GM18870 (cell line): ENCODE measurements around the gene USP14.
"Not testable (repeated sequence)": the region's sequence is repeated elsewhere in the genome, so short reads cannot be mapped to it uniquely, and the experiment has no call there.

Experiments
- ATAC-seq: cut with Tn5 transposase; IDR thresholded peaks from one replicate; pipeline ENCODE4 v1.9.1; 2021; ENCODE audit warnings: moderate library complexity; ENCODE audit not compliant: unreplicated experiment

Gene USP14

DNA sequence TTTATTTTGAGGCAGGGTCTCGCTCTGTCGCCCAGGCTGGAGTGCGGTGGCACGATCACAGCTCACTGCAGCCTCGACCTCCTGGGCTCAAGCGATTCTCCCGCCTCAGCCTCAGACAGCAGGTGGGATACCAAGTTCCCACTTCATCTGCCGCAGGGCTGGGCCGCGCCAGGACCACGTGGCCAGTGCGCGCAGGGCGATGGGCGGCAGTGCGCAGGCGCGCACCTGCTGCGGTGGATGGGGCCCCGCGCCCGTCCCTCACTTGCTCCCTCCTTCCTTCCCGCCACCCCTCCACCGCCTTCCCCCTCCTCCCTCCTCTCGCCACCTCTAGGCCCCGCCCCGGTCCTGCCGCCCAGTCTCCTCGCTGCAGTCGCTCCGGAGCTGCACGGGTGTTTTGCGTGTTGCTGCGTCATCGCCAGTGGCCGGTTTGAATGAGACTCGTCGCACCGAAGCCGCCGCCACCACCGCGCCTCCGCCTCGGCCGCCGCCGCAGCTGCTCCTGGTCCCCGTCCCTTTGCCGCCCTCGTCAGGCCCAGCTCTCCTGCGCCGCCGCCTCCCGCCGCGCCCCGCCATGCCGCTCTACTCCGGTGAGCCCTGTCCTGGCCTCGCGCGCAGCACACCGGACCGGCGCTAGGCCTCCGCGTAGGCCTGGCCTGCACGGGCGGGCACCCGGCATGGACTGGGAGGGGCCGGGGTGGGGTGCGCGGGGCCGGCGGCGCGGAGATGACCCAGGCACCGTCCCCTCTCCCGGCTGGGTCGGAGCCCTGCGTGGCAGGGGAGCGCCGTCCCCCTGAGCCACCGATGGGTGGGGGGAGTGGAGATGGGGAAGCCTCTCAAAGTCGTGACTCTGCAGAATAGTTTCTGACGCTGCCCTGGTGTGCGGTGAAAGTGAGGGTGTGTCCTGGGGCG lies at the start of gene USP14:
Gene USP14, plus strand, starts transcription at position 430 of the 909 bp plus-strand sequence. Its CDS starts 142 bp downstream, at position 572.
- ATAC-seq = peak; percentile 80

DNA sequence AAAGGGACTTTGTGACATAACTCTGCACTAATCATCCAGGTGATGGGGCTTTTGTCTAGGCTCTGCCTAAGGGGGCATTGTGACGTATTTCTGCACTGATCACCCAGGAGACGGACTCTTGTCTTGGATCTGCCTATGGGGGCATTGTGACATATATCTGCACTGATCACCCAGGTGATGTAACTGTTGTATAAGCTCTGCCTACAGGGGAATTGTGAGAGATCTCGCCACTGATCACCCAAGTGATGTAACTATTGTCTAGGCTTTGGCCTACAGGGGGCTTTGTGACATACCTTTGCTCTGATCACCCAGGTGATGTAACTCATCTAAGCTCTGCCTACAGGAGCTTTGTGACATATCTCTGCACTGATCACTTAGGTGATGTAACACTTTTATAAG lies 49.7 kb upstream of the USP14 start:
- ATAC-seq = not testable (repeated sequence)

DNA sequence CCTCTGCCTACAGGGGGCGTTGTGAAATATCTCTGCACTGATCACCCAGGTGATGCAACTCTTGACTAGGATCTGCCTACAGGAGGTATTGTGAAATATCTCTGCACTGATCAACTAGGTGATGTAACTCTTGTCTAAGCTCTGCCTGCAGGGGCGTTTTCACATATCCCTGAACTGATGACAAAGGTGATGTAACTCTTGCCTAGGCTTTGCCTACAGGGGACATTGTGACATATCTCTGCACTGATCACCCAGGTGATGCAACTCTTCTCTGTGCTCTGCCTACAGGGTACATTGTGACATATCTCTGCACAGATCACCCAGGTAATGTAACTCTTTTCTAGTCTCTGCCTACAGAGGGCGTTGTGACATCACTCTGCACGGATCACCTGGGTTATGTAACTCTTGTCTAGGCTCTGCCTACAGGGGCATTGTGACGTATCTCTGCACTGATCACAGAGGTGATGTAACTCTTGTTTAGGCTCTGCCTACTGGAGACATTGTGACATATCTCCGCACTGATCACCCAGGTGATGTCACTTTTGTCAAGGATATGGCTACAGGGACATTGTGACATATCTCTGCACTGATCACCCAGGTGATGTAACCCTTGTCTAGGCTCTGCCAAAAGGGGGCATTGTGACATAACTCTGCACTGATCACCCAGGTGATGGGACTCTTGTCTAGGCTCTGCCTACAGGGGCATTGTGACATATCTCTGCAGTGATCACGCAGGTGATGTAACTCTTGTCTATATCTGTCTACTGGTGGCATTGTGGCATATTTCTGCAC lies 49.0 kb upstream of the USP14 start:
- not testable (repeated sequence) for ATAC-seq

DNA sequence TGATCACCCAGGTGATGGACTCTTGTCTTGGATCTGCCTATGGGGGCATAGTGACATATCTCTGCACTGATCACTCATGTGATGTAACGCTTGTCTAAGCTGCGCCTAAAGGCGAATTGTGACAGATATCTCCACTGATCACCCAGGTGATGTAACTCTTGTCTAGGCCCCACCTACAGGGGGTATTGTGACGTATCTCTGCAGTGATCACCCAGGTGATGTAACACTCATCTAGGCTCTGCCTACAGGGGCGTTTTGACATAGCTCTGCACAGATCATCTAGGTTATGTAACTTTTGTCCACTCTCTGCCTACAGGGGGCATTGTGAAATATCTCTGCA lies 48.5 kb upstream of the USP14 start:
- ATAC-seq = not testable (repeated sequence)

DNA sequence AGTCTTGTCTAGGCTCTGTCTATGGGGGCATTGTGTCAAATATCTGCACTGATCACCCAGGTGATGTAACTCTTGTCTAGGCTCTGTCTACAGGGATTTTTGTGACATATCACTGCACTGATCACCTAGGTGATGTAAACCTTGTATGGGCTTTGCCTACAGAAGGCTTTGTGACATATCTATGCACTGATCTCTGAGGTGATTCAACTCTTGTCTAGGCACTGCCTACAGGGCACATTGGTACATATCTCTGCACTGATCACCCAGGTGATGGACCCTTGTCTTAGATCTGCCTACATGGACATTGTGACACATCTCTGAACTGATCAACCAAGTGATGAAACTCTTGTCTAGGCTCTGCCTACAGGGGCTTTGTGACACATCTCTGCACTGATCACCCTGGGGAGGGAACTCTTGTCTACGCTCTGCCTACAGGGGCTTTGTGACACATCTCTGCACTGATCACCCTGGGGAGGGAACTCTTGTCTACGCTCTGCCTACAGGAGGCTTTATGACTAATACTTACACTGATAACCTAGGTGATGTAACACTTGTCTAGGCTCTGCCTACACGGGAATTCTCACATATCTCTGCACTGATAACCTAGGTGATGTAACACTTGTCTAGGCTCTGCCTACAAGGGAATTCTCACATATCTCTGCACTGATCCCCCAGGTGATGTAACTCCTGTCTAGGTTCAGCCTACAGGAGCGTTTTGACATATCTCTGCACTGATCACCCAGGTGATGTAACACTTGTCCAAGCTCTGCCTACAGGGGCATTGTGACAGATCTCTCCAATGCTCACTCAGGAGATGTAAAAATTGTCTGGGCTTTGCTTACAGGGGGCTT lies 47.8 kb upstream of the USP14 start:
- ATAC-seq = not testable (repeated sequence)

DNA sequence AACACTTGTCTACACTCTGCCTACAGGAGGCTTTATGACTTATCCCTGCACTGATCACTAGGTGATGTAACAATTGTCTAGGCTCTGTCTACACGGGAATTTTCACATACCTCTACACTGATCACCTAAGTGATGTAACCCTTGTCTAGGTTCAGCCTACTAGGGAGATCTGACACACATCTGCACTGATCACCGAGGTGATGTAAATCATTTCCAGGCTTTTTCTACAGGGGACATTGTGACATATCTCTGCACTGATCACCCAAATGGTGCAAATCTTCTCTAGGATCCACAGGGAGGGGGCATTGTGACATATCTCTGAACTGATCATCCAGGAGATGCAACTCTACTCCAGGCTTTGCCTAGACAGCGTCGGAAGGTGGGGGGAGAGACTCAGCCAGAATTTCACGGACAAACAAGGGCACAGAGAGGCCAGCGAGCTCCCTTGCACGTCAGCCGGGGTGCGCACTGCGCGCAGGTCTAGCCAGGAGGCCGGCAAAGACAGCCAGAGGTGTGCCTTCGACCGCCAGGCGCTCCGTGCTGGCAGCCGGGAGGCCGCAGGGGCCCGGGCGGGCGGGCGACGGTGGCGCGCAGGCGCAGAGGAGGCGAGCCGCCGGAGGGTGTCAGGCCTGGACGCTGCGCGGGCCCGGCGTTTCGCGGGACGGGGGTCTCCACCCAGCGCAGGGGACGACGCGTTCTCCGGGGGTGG lies 46.9 kb upstream of the USP14 start:
- no peak for ATAC-seq

DNA sequence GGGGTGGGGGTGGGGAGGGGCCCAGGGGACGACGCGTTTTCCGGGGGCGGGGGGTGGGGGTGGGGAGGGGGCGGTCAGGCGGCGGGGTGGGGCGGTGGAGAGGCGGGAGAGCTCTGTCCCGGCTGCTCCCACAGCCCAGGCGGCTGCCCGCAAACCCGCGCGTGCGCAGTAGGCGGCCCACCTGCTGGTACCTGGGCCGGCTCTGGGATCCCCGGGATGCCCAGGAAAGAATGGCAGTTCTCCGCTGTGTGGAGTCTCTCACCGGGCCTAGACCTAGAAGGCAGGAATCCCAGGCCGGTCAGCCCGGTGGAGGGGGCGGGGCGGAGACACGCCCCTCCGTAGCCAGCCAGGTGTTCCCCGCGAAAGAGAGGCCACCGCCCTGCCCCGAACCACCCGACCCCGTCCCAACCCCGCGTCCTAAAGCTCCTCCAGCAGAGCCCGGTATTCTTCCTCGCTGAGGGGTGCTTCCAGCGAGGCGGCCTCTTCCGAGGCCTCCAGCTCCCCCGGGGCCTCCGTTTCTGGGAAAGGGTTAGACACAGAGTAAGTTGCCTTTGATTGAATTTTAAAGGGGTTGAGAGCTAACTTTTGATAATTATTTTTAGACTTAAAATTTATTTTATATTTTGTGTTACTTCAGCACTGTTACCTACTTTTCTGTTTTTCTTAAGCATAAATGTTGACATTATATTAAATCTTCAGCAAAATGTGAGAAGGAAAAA lies 46.2 kb upstream of the USP14 start:
- ATAC-seq = not testable (repeated sequence)

- not testable (repeated sequence) for ATAC-seq
Observed at GRCh38 chr18:120539-121260, 37.7 kb upstream of the USP14 start.

DNA sequence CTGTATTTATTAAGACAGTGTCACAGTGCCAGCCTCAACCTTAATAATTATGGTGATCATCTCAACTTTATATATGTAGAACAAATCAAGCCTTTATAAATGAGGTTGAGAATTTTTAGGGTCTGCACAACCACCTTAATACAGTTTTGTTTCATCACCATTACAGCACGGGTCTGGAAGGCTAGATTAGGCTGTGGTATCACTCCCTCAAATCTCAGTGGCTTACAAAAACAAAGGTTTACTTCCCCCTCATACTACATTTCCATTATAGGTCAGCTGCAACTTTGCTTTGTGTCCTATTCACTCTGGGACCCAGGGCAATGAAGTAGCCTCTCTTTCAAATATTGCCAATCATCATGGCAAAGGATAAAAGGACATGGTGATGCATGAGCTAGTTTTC lies 23.3 kb upstream of the USP14 start:
- ATAC-seq = no peak

- ATAC-seq = no peak
Observed at GRCh38 chr18:136433-136832, 21.9 kb upstream of the USP14 start.

GRCh38 chr18:137327-137726 lies 21.0 kb upstream of the USP14 start:
- ATAC-seq = no peak

- no peak for ATAC-seq
Observed at GRCh38 chr18:140670-141266, 17.6 kb upstream of the USP14 start.

GRCh38 chr18:142624-143296 lies 15.6 kb upstream of the USP14 start:
- ATAC-seq = not testable (repeated sequence)

GRCh38 chr18:148841-149240 lies 9.5 kb upstream of the USP14 start:
- no peak for ATAC-seq

GRCh38 chr18:154151-154550 lies 4.2 kb upstream of the USP14 start:
- no peak for ATAC-seq

- no peak for ATAC-seq
Observed at GRCh38 chr18:155688-156087, 2.7 kb upstream of the USP14 start.

DNA sequence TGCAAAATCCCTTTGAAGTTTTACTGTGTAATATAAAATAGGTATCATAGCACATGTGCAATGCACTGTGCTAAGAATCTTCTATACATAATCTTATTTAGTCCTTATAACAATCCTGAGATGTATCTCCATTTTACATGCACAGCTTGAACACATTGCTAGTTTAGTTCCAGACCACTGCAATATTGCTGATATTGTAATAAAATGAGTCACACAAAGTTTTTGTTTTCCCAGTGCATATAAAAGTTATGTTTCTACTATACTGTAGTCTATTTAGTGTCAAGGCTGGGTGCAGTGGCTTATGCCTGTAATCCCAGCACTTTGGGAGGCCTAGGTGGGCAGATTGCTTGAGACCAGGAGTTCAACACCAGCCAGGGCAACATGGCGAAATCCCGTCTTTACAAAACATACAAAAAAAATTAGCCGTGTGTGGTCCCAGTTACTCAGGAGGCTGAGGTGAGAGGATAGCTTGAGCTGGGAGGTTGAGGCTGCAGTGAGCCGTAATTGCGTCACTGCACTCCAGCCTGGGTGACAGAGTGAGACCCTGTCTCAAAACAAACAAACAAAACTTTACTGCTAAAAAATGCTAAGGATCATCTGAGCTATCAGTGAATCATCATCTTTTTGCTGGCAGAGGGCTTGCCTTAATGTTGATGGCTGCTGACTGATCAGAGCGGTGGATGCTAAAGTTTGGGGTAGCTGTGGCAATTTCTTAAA lies 1.7 kb upstream of the USP14 start:
- no peak for ATAC-seq
